Peyer's patch (tissue), 4 donors: Measurements from ENCODE around the gene DHODH. TPM values are rescaled to one million over a fixed set of nuclear protein-coding genes. Genes with fewer than 3 reads are reported as not detected.
A peak's percentile ranks its signal among the peaks of the same experiment; 100 is the strongest.
"Not testable (repeated sequence)": the region's sequence is repeated elsewhere in the genome, so short reads cannot be mapped to it uniquely, and the experiment has no call there.

Experiments
- DNase-seq, 3 donors: peaks; one replicate each; pipeline ENCODE4 v3.0.0-alpha.2; 2017 to 2019
- H3K27ac ChIP-seq, 4 donors: fragments of 200-600 bp; sonication (generic); one replicate each; pipeline ENCODE4 v1.5.1; 2016 to 2019
- H3K27me3 ChIP-seq, 2 donors: fragments of 200-600 bp; sonication (generic); one replicate each; pipeline ENCODE4 v1.5.1; 2019
- H3K36me3 ChIP-seq, 3 donors: fragments of 200-600 bp; sonication (generic); one replicate each; pipeline ENCODE4 v1.5.1; 2016 to 2019
- H3K4me1 ChIP-seq, 4 donors: fragments of 200-600 bp; sonication (generic); one replicate each; pipeline ENCODE4 v1.5.1; 2016 to 2019
- H3K4me3 ChIP-seq, 4 donors: fragments of 200-600 bp; sonication (generic); 1 replicate in 3 of 4; 2 replicates in 1 of 4; pipeline ENCODE4 v1.5.1; 2016 to 2019; ENCODE audit warnings: mild to moderate bottlenecking in 1 of 4
- H3K9me3 ChIP-seq, 4 donors: fragments of 200-600 bp; sonication (generic); one replicate each; pipeline ENCODE4 v1.5.1; 2016 to 2019; ENCODE audit warnings: mild to moderate bottlenecking in 1 of 4
- POLR2A ChIP-seq, 2 donors: fragments of 450-650 bp; IDR thresholded peaks; one replicate each; pipeline ENCODE4 v1.5.1; 2017; ENCODE audit warnings: antibody characterized with exemption in 2 of 2, mild to moderate bottlenecking in 2 of 2, moderate library complexity in 2 of 2
- total RNA-seq, 4 donors: library from RNA; depleted of rRNA; stranded (reverse); fragments of >200 nt; gene quantifications; one replicate each; pipeline ENCODE4 v1.1.0, GENCODE V29; 2016
- TF ChIP-seq, protein P1 (sequence below), 6 experiments: fragments of 450-650 bp in 4 of 6; fragments of 200-600 bp in 2 of 6; sonication (generic) in 1 of 6; IDR thresholded peaks; one replicate each; pipeline ENCODE4 v1.5.1; 2017 to 2019; ENCODE audit warnings: antibody characterized with exemption in 6 of 6, mild to moderate bottlenecking in 3 of 6, moderate library complexity in 1 of 6

The DHODH gene
- total RNA-seq, 4 donors from 2014 or later: 0.88 to 8.9 (median 5.8) TPM

DNA sequence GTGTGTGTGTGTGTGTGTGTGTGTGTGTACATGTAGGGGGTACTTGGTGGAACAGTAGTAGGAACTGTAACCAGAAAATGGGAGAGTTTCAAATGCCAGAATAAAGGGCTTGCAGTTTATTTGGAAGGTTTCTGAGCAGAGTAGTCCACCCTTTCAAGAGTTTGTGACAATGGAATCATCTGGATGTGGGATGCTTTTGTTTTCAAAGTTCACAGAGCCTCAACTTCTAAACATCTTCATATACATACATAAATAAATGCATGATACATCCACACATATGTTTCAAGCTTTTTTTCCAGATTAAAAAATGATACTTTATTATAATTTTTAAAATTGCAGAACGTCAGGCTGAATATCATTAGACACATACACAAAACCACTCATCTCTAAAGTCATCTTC is 5.9 kb upstream of the DHODH start:
- TF ChIP-seq POLR2A (IDR thresholded peaks at IDR 0.05): no peak
- TF ChIP-seq, protein P1, sequence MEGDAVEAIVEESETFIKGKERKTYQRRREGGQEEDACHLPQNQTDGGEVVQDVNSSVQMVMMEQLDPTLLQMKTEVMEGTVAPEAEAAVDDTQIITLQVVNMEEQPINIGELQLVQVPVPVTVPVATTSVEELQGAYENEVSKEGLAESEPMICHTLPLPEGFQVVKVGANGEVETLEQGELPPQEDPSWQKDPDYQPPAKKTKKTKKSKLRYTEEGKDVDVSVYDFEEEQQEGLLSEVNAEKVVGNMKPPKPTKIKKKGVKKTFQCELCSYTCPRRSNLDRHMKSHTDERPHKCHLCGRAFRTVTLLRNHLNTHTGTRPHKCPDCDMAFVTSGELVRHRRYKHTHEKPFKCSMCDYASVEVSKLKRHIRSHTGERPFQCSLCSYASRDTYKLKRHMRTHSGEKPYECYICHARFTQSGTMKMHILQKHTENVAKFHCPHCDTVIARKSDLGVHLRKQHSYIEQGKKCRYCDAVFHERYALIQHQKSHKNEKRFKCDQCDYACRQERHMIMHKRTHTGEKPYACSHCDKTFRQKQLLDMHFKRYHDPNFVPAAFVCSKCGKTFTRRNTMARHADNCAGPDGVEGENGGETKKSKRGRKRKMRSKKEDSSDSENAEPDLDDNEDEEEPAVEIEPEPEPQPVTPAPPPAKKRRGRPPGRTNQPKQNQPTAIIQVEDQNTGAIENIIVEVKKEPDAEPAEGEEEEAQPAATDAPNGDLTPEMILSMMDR (IDR thresholded peaks at IDR 0.05): no peak
- no peaks in the 10 kb centered on the region for H3K4me1 ChIP-seq
- no peaks in the 10 kb centered on the region for H3K9me3 ChIP-seq
- no peaks in the 10 kb centered on the region for H3K27me3 ChIP-seq
- DNase-seq: no peak
- no peaks in the 10 kb centered on the region for H3K36me3 ChIP-seq
- H3K27ac ChIP-seq: no peak overlapping the region
- no peak overlapping the region for H3K4me3 ChIP-seq

DNA sequence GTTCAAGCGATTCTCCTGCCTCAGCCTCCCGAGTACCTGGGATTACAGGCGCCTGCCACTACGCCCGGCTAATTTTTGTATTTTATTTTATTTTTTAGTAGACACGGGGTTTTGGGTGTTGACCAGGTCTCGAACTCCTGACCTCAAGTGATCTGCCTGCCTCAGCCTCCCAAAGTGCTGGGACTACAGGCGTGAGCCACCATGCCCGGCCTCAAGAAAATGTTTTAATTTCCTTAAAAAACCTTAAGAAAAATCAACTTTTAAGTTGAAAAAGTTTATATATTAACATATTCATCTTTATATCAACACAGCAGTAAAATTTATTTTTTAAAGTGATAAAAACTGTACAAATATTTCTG is 500 bp upstream of the DHODH start:
- not testable (repeated sequence) for H3K36me3 ChIP-seq, H3K9me3 ChIP-seq, H3K27me3 ChIP-seq, H3K4me1 ChIP-seq, DNase-seq
- H3K4me3 ChIP-seq: peak overlapping the region; percentile 1 to 97 (median 89)
- H3K27ac ChIP-seq: peak overlapping the region in 2 of 4 donors; percentile 28 to 34

DNA sequence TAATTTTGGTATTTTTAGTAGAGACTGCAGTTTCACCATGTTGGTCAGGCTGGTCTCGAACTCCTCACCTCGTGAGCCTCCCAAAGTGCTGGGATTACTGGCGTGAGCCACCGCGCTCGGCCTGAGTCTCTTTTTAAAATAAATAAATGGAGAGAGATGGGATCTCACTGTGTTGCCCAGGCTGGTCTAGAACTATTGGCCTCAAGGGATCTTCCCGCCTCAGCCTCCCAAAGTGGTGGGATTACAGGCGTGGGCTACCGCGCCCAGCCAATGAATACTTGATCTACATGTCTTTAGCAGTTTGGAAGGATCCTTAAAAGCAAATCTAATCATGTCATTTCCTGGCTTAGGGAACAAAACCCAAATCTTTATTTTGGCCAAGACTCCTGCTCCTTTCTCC is 1.2 kb downstream of the DHODH start:
- TF ChIP-seq, protein P1 (IDR thresholded peaks at IDR 0.05): no peak
- no peak for TF ChIP-seq POLR2A (IDR thresholded peaks at IDR 0.05)
- no peak for DNase-seq
- Histone ChIP-seq H3K4me1 (peaks cover 0 to 4% (median 0%) of the 10 kb centered on the region in 4 donors), H3K27ac (no peak overlapping the region), H3K9me3 (no peaks in the 10 kb centered on the region), H3K27me3 (no peaks in the 10 kb centered on the region), H3K4me3 (no peak overlapping the region), H3K36me3 (no peaks in the 10 kb centered on the region)

DNA sequence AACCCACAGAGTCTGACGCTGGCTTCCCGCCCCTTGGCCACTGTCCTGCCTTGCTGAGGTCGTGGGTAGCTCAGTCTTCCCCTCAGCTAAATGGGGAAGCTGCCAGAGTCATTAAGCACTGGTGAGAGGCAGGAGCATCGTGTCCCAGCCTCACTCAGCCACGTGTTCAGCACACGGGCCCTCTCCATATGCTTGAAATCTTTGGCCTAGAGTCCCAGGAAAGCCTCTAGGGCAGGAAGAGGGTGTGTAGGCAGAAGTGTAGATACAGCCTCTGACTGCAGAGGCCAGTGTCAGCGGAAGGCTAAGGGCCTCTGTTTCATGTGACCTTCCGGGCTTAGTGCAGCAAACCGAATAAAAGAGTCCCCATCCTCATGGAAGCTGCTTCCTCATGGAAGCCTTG is 4.1 kb downstream of the DHODH start:
- Histone ChIP-seq H3K36me3 (peaks cover 0 to 3% (median 0%) of the 10 kb centered on the region in 3 donors), H3K4me1 (peaks cover 0 to 4% (median 0%) of the 10 kb centered on the region in 4 donors), H3K27me3 (no peaks in the 10 kb centered on the region), H3K4me3 (no peak overlapping the region), H3K27ac (no peak overlapping the region), H3K9me3 (no peaks in the 10 kb centered on the region)
- TF ChIP-seq, protein P1 (IDR thresholded peaks at IDR 0.05): no peak
- TF ChIP-seq POLR2A (IDR thresholded peaks at IDR 0.05): no peak
- DNase-seq: no peak

DNA sequence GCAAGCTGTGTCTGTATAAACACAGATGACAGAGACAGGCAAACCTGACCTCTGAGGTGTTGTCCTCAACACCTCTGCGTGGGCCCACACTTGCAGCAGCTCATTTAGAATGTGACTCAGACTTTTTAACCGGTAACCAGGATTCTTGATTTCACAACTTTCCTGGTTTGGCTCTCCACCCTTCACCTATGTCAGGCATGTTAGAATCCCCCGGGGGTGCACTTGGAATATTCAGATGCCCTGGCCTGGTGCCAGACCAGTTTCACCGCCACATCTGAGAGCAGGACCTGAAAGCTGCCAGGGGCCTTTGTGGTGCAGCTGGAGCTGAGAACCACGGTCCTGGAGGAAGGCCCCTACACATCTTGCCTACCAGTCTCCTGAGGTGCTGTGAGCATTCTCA is 4.8 kb downstream of the DHODH start:
- TF ChIP-seq, protein P1 (IDR thresholded peaks at IDR 0.05): no peak
- TF ChIP-seq POLR2A (IDR thresholded peaks at IDR 0.05): no peak
- Histone ChIP-seq H3K27ac (no peak overlapping the region), H3K27me3 (no peaks in the 10 kb centered on the region), H3K36me3 (peaks cover 0 to 10% (median 0%) of the 10 kb centered on the region in 3 donors), H3K9me3 (no peaks in the 10 kb centered on the region), H3K4me3 (peak overlapping the region in 1 of 4 donors; percentile 0), H3K4me1 (no peaks in the 10 kb centered on the region)
- no peak for DNase-seq

DNA sequence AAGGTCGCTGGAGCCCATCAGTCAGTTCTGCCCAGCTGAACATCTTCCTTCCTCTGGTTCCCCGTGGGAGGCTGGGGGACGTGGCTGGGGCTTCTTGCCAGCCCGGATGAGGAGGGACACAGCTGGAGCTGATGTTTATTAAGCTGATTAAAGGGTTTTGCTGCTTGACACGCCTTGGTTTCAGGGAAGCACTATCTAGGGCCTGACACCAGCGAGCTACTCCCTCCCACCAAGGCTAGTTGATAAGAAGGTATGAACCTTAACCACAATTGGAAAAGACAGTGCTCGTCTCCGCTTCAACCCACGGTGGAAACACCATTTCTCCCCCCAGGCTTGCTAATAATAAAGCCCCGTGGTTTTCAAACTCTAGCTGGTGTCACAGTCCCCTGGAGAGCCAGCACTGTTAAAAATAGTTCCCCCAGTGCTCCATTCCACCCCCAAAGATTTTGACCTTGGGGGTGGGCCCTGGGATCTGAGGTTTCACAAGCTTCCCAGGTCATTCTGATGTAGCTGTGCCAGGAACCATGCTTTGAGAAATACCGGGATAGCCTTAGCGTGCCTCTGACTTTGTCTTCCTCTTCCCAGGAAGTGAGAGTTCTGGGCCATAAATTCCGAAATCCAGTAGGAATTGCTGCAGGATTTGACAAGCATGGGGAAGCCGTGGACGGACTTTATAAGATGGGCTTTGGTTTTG is 5.5 kb downstream of the DHODH start:
- H3K4me1 ChIP-seq: no peaks in the 10 kb centered on the region
- no peaks in the 10 kb centered on the region for H3K9me3 ChIP-seq
- TF ChIP-seq POLR2A (IDR thresholded peaks at IDR 0.05): no peak
- TF ChIP-seq, protein P1 (IDR thresholded peaks at IDR 0.05): no peak
- H3K36me3 ChIP-seq: peaks cover 0 to 16% (median 0%) of the 10 kb centered on the region in 3 donors
- peak overlapping the region in 1 of 4 donors; percentile 3 for H3K4me3 ChIP-seq
- no peaks in the 10 kb centered on the region for H3K27me3 ChIP-seq
- H3K27ac ChIP-seq: no peak overlapping the region
- no peak for DNase-seq
